A673 (cell line): ENCODE data around the gene PEA15. TPM values are rescaled to one million over a fixed set of nuclear protein-coding genes. Genes with fewer than 3 reads are reported as not detected.

ENCODE experiments used
- BruUV-seq: library from RNA; stranded (reverse); fragments of 400-500 nt; replicated peaks from 2 replicates; lab custom pipeline; 2021; lab: Mats Ljungman, UMichigan
- CTCF ChIA-PET: fragments of 300-600 bp; sonication (Branson Sonifier 250); formaldehyde crosslinking; loops from one replicate; lab custom pipeline; 2022; ENCODE audit warnings: antibody characterized with exemption; lab: Charles Lee
- POLR2A ChIA-PET: fragments of 300-600 bp; sonication (Branson Sonifier 250); formaldehyde crosslinking; loops from one replicate; lab custom pipeline; 2022; ENCODE audit warnings: antibody characterized with exemption; ENCODE audit not compliant: low non-redundant PET; lab: Charles Lee
- DNase-seq: peaks from one replicate; pipeline ENCODE4 v3.0.0-alpha.2; 2015; ENCODE audit warnings: low spot score
- H3K27ac ChIP-seq: fragments of 200-600 bp; sonication (generic); 2 replicates; pipeline ENCODE4 v1.5.1; 2016; ENCODE audit warnings: mixed run types, low read depth, mild to moderate bottlenecking, mixed read lengths, antibody characterized with exemption, low read length; ENCODE audit not compliant: poor library complexity, severe bottlenecking
- H3K27me3 ChIP-seq: fragments of 200-600 bp; sonication (generic); replicated peaks from 2 replicates; pipeline ENCODE4 v1.6.1; 2017; ENCODE audit warnings: mixed run types, low read depth, mild to moderate bottlenecking, mixed read lengths, antibody characterized with exemption, low read length; ENCODE audit not compliant: insufficient read depth, poor library complexity
- H3K36me3 ChIP-seq: fragments of 200-600 bp; sonication (generic); 2 replicates; pipeline ENCODE4 v1.6.1; 2016; ENCODE audit warnings: mixed run types, mild to moderate bottlenecking, mixed read lengths, antibody characterized with exemption, low read length; ENCODE audit not compliant: insufficient read depth, poor library complexity, severe bottlenecking
- H3K4me1 ChIP-seq: fragments of 200-600 bp; sonication (generic); 2 replicates; pipeline ENCODE4 v1.6.1; 2017; ENCODE audit warnings: mixed run types, mild to moderate bottlenecking, mixed read lengths, antibody characterized with exemption, low read length; ENCODE audit not compliant: insufficient read depth, poor library complexity, severe bottlenecking
- H3K4me3 ChIP-seq: fragments of 200-600 bp; sonication (generic); 2 replicates; pipeline ENCODE4 v1.5.1; 2016; ENCODE audit warnings: low read depth, mixed run types, mild to moderate bottlenecking, mixed read lengths, low read length; ENCODE audit not compliant: poor library complexity, severe bottlenecking
- H3K9me3 ChIP-seq: fragments of 200-600 bp; sonication (generic); 2 replicates; pipeline ENCODE4 v1.6.1; 2016; ENCODE audit warnings: mixed run types, low read depth, mild to moderate bottlenecking, mixed read lengths, antibody characterized with exemption, low read length; ENCODE audit not compliant: poor library complexity, severe bottlenecking
- EZH2 ChIP-seq: fragments of 200-600 bp; sonication (generic); IDR thresholded peaks from 2 replicates; pipeline ENCODE4 v1.6.1; 2017; ENCODE audit warnings: borderline replicate concordance, low read depth, mild to moderate bottlenecking, mixed read lengths, antibody characterized with exemption, low read length; ENCODE audit not compliant: poor library complexity, severe bottlenecking
- intact Hi-C: fragments of 100-400 bp; cut with micrococcal nuclease; formaldehyde crosslinking; loops from one replicate; pipeline ENCODE4 v1.10.0; 2022; ENCODE audit not compliant: unreplicated experiment
- total RNA-seq: library from RNA; stranded (reverse); gene quantifications from 2 replicates; pipeline ENCODE4 v1.2.3, GENCODE V29; 2021
- TF ChIP-seq, protein P1 (sequence below): fragments of 300-800, 200-600 bp; sonication (generic); conservative IDR thresholded peaks from 2 replicates; pipeline ENCODE4 v1.5.1; 2017; ENCODE audit warnings: low read depth, mild to moderate bottlenecking, antibody characterized with exemption, low read length, moderate library complexity, mixed read lengths

The PEA15 gene
- total RNA-seq, 1 experiment from 2014 or later: 87.7 TPM

DNA sequence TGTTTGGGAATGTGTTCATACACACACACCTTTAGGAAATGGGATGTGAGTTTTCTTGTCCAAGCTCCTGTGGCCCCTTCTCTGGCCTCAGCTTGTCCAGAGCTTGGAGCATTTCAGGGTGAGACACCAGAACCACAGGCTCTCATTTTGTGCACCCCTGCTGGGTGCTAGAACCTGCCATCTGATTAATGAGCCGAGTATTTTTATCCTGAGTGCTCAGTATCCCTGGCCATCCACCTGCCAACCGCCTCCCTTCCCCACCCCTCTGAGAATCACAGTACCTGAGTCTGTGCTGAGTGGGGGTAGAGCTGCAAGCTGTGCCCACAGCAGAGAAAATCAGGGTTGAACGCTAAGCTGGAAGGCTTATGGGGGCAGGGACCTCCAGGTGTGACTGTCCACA, 13.4 kb upstream of the PEA15 start:
- H3K4me1 ChIP-seq: no peaks in the 10 kb centered on the region
- no peak overlapping the region for H3K4me3 ChIP-seq
- no TSS peak for BruUV-seq
- H3K36me3 ChIP-seq: no peaks in the 10 kb centered on the region
- H3K9me3 ChIP-seq: no peaks in the 10 kb centered on the region
- no peaks in the 10 kb centered on the region for H3K27me3 ChIP-seq
- no peak for DNase-seq
- TF ChIP-seq, protein P1, sequence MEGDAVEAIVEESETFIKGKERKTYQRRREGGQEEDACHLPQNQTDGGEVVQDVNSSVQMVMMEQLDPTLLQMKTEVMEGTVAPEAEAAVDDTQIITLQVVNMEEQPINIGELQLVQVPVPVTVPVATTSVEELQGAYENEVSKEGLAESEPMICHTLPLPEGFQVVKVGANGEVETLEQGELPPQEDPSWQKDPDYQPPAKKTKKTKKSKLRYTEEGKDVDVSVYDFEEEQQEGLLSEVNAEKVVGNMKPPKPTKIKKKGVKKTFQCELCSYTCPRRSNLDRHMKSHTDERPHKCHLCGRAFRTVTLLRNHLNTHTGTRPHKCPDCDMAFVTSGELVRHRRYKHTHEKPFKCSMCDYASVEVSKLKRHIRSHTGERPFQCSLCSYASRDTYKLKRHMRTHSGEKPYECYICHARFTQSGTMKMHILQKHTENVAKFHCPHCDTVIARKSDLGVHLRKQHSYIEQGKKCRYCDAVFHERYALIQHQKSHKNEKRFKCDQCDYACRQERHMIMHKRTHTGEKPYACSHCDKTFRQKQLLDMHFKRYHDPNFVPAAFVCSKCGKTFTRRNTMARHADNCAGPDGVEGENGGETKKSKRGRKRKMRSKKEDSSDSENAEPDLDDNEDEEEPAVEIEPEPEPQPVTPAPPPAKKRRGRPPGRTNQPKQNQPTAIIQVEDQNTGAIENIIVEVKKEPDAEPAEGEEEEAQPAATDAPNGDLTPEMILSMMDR: no peak
- TF ChIP-seq EZH2: no peak
- CTCF ChIA-PET: interaction anchor here (0.6 kb wide), 1 partner anchor 71 kb away, joined by 4 read pairs; no protein-coding TSS in a partner anchor
- H3K27ac ChIP-seq: no peak overlapping the region
- POLR2A ChIA-PET: interaction anchor here (0.6 kb wide), 1 partner anchor 54 kb away, joined by 3 read pairs; no protein-coding TSS in a partner anchor
- intact Hi-C loops: loop anchor here (2.0 to 5.0 kb wide), 2 partner anchors 61 to 91 kb away; no protein-coding TSS in a partner anchor

DNA sequence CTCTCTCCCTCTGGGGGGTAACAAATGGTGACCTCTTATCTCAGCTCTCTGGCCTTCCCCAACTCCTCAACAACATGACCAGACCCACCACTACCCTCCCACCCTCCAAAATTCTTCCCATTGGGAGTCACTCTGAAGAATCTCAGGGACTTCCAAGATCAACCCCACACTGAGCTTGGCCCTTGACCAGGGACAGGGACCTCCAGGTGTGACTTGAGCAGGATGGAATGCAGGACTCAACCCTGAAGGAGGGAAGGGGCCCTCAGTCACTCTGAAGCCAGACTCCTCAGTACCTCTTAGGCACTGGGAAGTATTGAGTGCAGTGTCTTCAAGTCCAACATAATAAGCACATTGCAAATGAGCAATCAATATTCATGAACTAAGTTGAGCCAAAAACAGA, 12.9 kb upstream of the PEA15 start:
- Histone ChIP-seq H3K9me3 (no peaks in the 10 kb centered on the region), H3K27ac (no peak overlapping the region), H3K36me3 (no peaks in the 10 kb centered on the region), H3K4me3 (no peak overlapping the region), H3K4me1 (no peaks in the 10 kb centered on the region), H3K27me3 (no peaks in the 10 kb centered on the region)
- intact Hi-C loops: loop anchor here (2.0 to 5.0 kb wide), 2 partner anchors 60 to 91 kb away; no protein-coding TSS in a partner anchor
- ChIA-PET CTCF (interaction anchor here (0.6 kb wide), 1 partner anchor 62 kb away, joined by 10 read pairs; no protein-coding TSS in a partner anchor), POLR2A (interaction anchor here (0.6 kb wide), 1 partner anchor 53 kb away, joined by 3 read pairs; no protein-coding TSS in a partner anchor)
- DNase-seq: no peak
- no TSS peak for BruUV-seq
- TF ChIP-seq, protein P1: no peak
- TF ChIP-seq EZH2: no peak

DNA sequence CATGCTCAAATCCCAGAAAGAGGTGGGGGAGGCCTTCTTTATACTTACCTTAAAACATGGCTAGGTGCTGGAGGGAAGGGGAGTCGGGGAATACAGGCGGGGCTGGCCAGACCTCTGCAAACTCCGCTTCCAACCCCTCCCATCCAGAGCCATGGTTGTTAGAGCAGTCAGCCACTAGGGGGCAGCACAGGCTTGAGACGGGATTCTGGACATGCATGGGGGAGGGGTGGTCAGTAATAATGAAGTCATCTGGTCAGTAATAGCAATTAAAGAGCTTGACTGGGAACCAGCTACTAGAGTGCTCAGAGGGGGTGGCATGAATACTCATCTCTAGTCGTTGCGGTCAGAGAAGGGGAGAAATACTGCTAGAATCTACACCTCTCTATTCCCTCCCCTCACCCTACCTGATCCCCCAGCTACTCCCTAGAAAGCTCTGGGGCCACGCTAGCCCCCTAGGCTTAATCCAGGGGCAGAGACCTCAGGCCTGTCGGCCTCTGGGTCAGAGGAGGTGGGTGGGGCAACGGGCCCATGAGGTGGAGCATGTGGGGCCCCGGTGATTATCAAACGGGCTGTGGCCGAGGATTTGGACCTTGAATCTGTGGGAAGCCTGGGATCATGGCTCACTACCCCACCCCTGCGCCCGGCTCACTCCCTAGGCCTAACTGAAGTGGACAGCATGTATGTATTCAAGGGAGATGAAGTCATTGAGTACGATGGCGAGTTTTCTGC, 11.9 kb upstream of the PEA15 start:
- TF ChIP-seq, protein P1: peak; percentile 96
- TF ChIP-seq EZH2: no peak
- H3K36me3 ChIP-seq: no peaks in the 10 kb centered on the region
- H3K27ac ChIP-seq: no peak overlapping the region

More for the DNA sequence above, 11.9 kb upstream of the PEA15 start:
- peak; percentile 85 for DNase-seq
- Histone ChIP-seq H3K27me3 (no peaks in the 10 kb centered on the region), H3K4me3 (no peak overlapping the region), H3K9me3 (no peaks in the 10 kb centered on the region), H3K4me1 (no peaks in the 10 kb centered on the region)
- ChIA-PET POLR2A (no interaction called here), CTCF (interaction anchor here (0.6 to 1.2 kb wide), 6 partner anchors 26 to 707 kb away, joined by 3 to 7 read pairs (median 5); partner anchors contain the start of gene PEX19)
- no TSS peak for BruUV-seq
- intact Hi-C loops: loop anchor here (1.0 to 5.0 kb wide), 4 partner anchors 59 to 183 kb away; no protein-coding TSS in a partner anchor
